Islet of Langerhans (tissue), 1 donor: ENCODE measurements around the gene LPAR2.

Source experiments
- FAIRE-seq: peaks from one replicate; lab custom pipeline; 2011; peaks lifted over from hg19 to GRCh38; lab: Jason Lieb, UNC

The LPAR2 gene

GRCh38 chr19:19653597-19654147, 25.7 kb upstream of the LPAR2 start:
- FAIRE-seq = no peak

DNA sequence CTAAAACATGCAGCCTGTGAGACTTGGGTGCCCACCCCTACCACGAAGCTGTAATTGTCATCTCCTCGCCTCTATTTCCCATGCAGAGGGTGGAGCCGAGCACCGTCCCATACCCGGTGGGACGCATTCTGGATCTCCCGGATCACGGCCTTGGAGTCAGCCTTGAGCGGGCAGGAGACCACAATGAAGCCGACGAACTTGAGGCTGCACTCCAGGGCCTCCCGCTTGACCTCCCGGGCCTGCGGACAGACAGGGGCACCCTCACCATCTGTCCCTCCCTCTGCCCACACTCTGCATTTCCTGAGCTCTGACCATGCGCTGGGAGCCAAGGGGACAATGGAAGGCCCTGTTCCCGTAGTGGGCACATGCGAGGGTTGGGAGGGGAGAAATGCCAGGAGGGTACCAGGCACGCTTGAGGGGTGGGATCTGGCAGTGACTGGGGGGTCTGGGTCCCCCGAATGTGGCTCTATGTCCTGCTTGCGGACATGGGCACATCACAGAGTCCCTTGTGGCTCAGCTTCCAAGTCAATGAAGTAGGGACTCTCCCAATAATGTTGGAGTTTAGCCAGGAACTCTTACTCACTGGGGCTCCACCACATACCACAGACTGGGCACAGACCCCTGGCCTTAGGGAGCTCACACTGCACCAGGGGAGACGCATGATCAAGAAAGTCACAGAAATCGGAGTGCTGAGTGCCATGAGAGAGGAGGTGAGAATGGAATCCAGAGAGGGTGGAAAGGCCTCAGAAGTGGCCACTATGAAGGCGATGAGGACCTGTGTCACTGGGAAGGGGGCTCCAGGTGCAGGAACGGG, 24.7 kb upstream of the LPAR2 start:
- no peak for FAIRE-seq

DNA sequence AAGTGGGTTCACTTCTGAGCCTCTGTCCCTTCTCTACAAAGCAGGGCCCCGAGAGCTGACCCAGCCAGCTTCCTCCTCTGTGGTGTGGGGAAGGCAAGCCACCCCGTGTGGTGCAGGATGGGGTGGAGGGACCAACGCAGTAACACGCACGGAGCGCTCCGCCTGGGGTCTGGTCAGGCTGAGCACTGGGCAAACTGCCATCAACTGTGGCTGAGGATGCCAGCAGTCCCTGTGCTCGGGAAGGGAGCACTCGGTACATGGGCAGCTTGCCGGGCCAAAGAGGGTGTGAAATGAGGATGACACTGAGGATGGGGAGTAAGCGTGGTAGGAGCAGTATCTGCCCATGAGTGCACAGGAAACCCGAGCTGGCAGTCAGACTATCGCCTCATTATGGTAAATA, 23.1 kb upstream of the LPAR2 start:
- no peak for FAIRE-seq

DNA sequence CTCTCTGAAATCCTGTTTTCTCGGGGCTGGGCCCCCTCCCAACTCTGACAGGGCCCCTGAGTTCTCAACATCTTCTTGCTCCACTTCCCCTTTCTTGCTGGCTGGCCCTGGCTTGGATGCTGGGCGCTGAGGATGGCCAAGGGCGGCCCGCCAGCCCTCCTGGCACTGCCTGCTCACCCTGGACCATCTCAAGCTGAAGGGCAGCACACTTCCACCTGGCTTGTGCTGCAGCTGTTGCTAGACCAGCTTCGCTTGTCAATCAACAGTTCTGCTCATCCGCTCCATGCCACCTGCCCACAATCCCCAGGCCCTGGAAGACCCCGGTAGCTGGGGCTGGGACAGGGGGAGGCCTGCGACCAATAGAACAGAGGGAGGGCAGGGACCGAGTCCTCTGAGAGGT, 22.3 kb upstream of the LPAR2 start:
- no peak for FAIRE-seq

DNA sequence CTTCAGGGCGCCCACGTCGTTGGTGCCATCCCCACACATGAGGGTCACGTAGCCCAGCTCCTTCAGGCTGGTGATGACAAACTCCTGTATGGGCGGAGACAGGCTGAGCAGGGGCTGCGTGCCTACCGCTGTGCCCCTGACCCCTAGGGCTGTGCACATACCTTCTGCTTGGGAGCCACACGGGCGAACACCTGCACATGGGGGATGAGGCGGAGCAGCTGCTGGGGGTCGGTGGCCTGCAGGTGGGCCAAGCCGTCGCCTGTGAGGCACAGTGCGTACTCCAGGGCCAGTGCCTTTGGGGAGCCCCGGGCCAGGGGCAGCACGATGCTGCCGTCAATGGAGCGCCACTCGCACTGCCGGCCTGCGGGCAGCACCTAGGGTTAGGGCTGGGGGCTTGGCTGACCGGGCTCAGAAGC, 21.6 kb upstream of the LPAR2 start:
- no peak for FAIRE-seq

- no peak for FAIRE-seq
Measured at GRCh38 chr19:19649155-19649554, 21.1 kb upstream of the LPAR2 start.

DNA sequence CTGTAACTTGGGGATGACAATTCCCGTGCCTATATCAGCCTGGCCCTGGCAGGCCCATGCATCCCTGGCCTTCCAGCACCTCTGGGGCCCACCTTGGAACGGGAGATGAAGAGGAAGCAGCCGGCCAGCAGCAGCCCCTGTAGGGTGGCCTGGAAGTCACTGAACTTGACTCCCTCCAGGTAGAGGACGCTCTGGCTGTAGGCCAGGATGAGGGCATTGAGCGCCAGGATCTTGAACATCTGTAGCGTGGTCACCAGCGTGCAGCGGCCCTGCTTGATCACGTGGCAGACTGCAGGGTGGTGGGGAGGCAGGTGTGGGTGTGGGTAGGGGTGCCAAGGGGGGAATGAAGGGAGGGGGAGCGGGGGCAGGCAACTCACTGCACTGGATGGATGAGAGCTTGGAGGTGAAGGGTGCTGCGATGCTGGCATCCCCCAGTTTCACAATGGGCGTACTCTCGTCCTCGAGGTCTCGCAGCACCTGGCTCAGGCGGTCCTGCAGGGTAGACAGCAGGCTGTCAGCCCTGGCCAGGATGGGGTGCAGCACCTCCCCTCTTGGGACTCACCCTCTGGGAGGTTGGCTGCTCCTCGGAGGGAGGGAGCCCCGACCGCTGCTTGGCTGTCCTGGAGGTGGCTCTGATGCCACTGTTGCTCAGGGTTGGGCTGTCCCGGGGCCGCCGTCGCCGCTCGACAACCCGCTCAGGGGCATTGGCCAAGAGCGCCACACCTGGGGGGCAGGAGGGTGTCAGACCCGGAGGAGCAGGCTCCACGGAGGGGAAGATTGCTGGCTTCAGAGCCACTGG, 19.2 kb upstream of the LPAR2 start:
- FAIRE-seq = no peak

GRCh38 chr19:19645233-19645870, 17.3 kb upstream of the LPAR2 start:
- FAIRE-seq = no peak

DNA sequence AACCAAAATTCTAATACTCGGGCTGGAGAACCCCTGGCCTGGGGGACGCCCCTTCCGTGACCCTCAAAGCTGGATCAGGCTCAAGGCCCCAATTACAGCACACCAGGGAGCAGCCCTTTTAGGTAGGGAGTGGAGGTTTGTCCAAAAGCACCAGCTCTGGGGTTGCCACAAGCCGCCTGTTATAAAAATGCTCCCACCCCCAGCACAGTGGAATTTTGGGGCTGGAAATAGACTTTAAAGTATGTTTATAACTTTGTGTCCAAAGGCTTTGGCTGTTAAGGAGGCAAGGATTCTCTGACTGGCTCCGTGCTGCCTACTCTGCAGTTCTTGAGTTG, 16.0 kb upstream of the LPAR2 start:
- no peak for FAIRE-seq

GRCh38 chr19:19643158-19644053, 15.4 kb upstream of the LPAR2 start, which contains the start of gene GMIP:
Gene GMIP, minus strand, starts transcription at chr19:19643657. Its CDS starts 128 bp downstream, at chr19:19643529.
- FAIRE-seq = no peak

DNA sequence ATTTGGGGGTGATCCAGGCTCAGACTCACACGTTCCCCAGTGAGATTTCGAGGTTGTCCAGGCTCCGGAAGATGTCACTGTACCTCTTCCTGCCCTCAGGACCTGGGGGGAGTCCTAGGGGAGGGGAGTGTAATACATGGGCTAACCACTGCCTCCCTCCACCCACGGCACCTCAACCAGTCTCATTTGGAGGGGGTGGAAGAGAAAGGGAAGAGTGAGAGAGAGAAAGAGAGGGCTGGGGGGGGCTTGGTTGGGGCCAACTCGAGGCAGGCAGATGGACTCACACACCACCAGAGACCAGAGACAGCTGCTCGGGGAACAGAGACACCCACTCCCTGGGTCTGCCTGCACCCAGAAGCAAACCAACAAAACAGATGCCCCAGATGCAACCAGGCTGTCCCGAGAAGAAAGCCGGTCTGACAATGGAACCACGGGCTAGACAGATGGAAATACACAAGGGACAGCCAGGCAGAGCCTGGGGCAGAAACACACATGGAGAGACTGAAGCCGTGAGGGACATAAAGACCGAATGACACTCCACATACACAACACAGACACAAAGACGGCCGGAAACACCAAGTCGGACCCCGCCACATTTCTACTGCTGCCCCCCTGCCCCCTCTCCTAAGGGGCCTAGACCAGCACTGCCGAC, 14.6 kb upstream of the LPAR2 start:
- no peak for FAIRE-seq

- no peak for FAIRE-seq
Measured at GRCh38 chr19:19637523-19638251, 9.7 kb upstream of the LPAR2 start.

DNA sequence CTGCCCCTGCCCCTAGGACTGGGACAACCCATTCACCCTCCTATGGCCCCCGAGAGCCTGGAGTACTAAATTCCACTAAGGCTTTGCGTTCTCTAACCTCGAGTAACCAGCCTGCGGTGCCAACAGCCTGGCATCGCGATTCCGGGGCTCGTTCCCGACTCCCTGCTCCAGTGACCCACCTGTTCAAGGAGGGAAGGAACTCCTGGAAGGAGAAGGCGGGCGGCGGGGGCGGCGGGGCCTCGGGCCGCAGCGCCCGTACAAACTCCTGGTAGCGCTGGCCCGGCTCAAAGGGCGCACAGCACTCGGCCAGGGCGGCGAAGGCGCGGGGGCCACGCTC, 9.1 kb upstream of the LPAR2 start:
- FAIRE-seq = no peak

DNA sequence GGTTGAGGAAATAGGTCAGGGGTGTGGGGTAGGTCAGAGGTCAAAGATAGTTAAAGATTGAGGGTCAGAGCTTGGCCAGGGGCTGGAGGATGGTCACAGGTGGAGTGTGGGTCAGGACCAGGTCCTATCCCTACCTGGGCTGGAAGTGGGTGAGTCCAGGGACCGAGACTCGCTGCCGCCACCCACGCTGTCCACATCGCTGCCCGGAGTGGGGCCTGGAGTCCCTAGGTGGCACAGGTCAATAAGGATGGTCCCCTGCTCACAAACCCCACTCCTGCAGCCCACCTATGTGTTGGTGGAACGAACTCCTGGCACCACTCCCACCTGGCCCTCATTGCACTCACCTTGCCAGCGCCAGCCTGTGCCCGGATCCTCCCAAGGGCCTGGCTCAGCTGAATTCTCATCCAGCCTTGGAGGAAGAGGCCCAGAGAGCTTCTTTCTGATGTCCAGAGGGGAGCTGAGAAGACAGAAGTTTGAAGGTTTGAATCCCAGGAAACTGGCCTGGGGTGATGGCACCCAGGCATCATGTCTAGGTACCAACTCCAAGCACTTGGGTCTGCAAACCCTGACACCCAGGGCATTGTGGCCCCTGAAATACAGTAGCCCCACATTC, 8.7 kb upstream of the LPAR2 start:
- FAIRE-seq = no peak

GRCh38 chr19:19635313-19635702, 7.3 kb upstream of the LPAR2 start:
- no peak for FAIRE-seq

- no peak for FAIRE-seq
Measured at GRCh38 chr19:19634516-19635312, 6.7 kb upstream of the LPAR2 start.

DNA sequence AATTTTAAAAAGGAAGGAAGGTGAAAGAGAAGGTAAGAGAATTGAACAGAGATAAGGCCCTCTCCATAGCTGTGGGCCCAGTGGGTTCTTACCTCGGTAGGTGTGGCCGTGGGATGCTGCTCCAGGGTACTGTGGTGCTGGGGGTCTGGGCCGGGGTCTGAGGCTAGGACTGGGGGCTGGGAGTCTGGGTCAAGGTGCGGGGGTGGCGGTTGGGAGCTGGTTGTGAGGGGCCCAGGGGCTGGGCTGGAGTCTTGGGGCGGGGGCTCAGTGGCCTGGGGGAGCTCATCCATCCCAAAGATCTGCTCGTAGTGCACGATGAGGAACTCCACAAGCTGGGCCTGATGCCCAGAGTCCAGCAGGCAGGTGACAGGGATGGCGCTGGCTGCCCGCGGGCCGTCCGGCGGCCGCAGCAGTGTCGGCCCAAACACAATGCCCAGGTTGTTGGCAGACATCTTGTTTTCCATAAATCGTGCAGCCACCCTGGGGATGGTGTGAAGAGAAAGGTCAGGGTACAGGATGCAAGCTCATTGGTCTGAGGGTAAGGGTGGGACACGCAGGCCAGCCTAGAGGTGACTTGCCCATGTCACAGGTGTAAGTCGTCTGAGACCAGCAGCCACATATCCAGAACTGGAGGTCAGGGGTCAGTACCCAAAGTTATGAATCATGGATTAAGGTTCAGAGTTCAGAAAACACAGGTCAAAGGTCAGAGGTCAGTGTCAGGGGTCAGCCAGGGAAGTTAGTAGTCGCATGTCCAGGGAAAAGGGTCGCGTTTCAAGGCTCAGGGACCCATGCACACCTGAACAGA, 5.9 kb upstream of the LPAR2 start:
- no peak for FAIRE-seq

DNA sequence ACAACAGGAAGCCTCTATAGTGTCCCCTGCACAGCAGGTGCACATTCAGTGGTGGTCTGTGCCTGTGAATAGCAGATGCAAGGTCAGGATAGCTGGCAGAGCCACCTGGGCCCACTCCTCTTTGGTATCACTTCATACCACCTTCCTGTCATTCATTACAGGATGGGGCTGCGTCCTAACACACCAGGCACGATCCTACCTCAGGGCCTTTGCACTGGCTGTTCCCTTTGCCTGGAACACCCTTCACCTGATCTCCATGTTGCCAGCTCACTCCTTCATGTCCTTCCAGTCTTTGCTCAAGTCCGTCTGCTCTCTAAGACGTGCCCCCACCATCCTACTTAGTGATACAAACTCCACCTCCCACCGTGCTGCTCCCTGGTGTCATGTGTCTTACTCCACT, 4.6 kb upstream of the LPAR2 start:
- no peak for FAIRE-seq

GRCh38 chr19:19631346-19631745, 3.3 kb upstream of the LPAR2 start:
- FAIRE-seq = no peak
